Middle frontal gyrus (tissue), 1 donor: ENCODE measurements around the gene CXCL16.

Source experiments
- DNase-seq: peaks from one replicate; pipeline ENCODE4 v3.0.0-alpha.2; 2015; ENCODE audit warnings: low spot score; ENCODE audit errors: extremely low spot score

The CXCL16 gene

DNA sequence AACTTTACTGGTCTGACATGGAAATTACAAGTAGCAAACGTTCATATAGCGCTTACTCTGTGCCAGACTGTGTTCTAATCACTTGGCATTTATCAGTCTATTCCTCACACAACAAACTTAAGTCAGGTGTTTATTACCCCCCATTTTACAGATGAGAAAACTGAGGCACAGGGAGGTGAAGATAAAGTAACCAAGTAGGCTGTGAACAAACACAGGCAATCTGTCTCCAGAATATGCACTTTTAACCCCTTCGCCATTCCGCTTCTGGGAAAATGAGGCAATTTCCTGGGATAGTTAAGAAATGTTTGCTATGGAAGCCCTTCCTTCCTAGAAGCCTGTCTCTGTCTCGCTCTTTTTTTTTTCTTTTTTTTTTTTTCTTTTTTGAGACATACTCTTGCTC is 12.2 kb upstream of the CXCL16 start:
- no peak for DNase-seq

DNA sequence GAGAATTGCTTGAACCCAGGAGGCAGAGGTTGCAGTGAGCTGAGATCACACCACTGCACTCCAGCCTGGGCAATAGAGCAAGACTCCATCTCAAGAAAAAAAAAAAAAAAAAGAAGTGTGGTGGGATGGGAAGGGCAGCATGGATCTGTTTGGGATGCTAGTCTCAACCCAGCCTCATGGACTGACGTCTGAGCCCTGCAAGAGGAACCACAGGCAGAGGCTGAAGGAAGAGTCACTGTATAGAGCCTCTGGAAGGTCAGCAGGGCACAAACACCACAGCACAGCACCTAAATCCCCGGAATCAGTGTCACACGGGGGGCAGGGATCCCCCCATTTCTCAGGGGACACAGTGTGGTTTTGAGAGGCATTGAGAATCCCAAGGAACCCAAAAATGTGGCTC is 10.9 kb upstream of the CXCL16 start:
- DNase-seq, result no peak

GRCh38 chr17:4748686-4749085 is 9.0 kb upstream of the CXCL16 start:
- no peak for DNase-seq

GRCh38 chr17:4747847-4748246 is 8.1 kb upstream of the CXCL16 start:
- no peak for DNase-seq

DNA sequence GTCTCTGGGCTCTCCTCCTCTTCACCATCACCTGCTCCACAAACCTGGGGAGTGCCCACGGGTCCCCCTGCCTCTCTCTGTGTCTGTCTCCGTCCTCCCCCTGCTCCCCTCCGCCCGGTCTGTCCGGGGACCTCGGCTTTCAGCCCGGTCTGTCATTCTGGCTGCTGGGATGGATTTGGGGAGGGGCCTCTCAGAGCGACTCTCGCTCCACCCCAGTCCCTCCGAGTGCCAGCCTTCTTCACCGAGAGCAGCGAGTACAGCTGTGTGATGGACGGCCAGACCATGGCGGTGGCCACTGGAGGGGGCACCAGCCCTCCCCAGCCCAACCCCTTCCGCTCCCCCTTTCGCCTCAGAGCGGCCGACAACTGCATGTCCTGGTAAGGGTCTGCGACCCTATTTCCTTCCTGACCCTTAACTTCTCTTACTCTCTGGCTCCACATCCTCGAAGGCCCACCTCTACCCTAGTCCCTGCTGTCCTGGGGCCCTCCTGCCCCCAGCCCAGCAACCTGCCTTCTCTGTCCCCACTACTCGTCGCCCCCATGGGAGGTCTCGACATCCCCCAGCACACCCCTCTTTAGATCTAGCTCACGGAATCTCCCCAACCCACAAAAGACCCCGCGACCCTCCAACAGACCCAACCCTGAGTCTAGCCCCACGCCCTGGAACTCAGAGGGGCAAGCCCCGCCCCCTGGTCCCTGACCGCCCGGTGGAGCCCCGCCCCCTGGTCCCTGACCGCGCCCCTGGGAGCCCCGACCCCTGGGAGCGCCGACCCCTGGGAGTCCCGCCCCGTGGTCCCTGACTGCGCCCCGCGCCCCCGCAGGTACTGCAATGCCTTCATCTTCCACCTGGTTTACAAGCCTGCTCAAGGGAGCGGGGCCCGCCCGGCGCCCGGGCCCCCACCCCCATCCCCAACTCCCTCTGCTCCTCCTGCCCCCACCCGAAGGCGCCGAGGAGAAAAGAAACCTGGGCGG is 5.6 kb upstream of the CXCL16 start:
- DNase-seq, result no peak

- no peak for DNase-seq
Observed at GRCh38 chr17:4743898-4744297, 4.2 kb upstream of the CXCL16 start.

DNA sequence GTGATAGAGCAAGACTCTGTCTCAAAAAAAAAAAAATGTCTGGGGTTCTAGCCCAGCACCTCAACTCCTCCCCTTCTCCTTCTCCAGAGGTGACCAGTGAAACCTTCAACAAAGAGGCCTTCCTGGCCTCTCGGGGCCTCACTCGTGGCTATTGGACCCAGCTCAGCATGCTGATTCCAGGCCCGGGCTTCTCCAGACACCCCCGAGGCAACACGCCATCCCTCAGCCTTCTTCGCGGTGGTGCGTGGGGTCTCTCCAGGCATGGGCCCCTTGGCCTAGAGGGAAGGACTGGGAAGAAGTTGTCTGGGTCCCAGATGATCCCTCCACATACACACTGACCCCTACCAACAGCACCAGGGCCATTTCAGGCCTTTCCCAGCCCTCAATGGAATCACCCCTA is 3.5 kb upstream of the CXCL16 start:
- DNase-seq, result no peak

- no peak for DNase-seq
Observed at GRCh38 chr17:4742629-4743028, 2.9 kb upstream of the CXCL16 start.

DNA sequence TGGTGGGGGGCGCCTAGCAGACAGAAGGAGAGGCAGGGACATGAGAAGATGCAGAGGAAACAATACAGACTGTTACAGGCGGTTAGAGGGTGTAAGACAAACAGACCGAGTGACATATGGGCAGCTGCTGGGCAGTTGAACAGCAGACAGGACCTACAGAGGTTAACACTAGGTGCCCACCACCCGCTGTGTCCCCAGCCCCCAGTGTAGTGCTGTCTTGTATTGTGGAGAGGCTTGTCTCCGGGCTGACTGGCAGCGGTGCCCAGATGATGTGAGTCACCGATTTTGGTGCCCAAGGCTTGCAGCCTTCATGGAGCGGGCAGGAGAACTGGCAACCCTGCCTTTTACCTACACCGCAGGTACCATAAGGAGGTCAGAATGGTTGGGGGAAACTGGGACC is 2.4 kb upstream of the CXCL16 start:
- no peak for DNase-seq

- DNase-seq, result no peak
Observed at GRCh38 chr17:4741544-4741943, 1.8 kb upstream of the CXCL16 start.

- DNase-seq, result no peak
Observed at GRCh38 chr17:4740584-4740983, 856 bp upstream of the CXCL16 start.

DNA sequence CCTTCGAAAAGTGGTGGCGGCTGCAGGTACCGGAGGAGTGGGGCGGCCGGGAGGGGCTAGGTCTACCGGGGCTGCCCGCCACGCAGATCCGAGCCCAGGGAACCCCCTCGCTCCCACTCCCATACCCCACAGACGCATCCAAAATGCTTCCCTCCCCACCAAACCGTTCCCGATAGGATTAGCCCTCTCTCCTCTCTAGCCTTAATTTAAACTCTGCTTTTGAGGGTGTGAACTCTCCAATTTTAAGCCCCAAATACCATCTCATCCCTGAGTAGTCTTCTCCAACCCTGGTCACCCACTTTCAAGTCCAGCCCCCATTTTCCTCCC is 260 bp upstream of the CXCL16 start:
- DNase-seq, result no peak

- no peak for DNase-seq
Observed at GRCh38 chr17:4738136-4739121, 1.3 kb downstream of the CXCL16 start.

DNA sequence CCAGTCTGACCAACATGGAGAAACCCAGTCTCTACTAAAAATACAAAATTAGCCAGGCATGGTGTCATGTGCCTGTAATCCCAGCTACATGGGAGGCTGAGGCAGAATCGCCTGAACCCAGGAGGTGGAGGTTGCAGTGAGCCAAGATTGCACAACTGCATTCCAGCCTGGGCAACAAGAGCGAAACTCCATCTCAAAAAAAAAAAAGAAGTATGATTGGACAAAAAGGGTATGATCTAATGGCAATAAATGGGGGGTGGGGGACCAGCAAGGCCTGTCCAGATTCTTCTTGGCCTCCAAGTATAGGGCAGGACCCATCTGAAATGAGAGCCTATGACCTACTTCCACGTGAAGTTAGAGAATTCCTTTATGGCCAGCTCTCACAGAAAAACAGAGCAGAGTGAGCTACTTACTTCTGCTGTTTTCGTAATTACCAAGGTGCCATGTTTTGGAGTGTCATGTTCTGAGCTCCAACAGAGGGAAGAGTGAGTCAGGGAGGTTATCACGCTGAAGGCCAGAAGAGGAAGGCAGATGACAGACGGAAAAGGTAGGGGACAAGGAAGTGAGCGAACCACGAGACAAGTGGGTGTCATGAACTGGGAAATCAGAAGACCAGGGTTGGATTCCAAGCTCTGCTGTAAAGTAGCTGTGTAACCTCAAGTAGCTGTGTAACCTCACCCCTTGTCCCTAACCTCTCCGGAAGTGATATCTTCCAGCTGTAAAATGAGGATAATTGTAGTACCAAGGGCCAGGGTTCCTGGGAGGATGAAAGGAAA is 3.7 kb downstream of the CXCL16 start:
- no peak for DNase-seq

DNA sequence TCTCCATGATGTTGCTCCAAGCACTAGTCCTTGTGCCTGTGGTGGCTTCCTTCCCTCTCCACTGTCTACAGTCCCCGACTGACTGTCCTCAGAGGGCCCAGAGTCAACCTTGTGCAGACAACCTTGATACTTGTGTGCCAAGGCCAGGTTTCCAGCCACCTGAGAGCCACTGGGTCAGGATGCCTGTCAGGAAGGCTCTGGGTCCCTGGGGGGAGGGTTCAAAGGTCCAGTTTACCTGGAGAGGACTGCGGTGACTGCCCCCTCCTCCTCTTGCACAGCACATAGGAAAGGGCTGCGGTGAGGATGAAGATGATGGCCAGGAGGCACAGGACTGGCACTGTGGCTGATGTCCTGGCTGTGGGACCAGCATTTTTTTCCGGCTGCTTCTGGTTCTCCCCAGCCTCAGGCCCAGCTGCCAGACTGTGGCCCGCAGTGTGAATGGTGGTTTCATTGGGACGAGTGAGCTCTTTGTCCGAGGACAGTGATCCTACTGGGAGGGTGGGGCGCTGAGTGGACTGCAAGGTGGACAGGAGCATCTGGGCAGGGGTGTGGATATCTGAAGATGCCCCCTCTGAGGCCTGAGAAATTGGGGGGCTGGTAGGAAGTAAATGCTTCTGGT is 4.8 kb downstream of the CXCL16 start:
- no peak for DNase-seq

DNA sequence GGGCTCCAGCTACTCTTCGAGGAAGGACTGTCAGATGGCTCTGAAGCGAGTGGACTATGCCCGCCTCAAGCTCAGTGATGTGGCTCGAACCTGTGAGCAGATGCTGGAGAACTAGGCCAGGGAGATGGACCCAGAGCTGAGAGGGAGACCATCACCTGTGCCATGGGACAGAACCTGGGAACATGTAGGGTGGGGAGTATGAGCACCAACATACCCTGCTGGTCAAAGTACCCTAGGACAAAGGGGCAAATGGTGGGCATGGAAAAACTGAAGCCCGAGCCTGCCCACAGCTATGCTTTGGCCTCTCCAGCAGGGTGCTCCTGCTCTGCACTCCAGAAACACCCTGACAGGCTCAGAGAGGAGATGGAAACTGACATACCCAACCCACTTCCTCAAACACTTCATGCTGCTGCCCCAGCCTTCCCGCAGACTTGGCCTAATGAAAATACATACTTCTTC is 6.6 kb downstream of the CXCL16 start:
- no peak for DNase-seq

DNA sequence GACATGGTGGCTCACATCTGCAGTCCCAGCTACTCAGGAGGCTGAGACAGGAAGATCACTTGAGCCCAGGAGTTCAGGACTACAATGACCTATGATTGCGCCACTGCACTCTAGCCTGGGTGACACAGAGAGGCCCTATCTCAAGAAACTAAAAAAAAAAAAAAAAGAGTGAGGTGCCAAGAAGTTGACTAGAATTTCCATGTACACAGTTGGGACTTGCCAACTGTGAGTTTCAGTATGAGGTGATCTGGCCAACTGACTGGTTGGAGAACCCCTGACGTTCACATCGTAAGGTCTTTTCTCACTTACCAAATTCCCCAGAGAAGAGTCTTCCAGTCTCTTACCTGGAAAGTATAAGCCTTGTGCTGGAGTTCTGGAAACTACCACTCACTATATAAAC is 11.6 kb downstream of the CXCL16 start:
- DNase-seq, result no peak

DNA sequence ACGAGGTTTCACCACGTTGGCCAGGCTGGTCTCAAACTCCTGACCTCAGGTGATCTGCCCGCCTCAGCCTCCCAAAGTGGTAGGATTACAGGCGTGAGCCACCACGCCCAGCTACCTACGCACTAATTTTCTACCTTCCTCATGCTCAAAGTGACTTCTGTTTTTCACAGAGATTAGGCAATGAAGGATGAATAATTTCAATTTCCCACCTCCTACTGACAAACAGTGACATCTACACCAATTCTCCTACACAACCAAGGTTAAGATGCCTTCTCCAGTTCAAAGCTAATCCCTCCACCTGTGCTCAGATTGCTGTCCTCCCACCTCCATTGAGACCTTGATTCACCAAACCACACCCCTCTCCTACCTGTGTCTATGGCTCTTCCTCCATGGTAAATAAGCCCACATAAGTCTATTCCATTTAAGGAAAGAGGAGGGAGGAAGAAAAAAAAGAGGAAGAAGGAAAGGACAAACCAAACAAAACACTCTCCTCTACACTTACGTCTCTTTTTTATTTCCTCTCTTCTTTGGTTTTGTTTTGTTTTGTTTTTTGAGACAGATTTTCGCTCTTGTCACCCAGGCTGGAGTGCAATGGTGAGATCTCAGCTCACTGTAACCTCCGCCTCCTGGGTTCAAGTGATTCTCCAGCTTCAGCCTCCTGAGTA is 13.9 kb downstream of the CXCL16 start:
- no peak for DNase-seq

DNA sequence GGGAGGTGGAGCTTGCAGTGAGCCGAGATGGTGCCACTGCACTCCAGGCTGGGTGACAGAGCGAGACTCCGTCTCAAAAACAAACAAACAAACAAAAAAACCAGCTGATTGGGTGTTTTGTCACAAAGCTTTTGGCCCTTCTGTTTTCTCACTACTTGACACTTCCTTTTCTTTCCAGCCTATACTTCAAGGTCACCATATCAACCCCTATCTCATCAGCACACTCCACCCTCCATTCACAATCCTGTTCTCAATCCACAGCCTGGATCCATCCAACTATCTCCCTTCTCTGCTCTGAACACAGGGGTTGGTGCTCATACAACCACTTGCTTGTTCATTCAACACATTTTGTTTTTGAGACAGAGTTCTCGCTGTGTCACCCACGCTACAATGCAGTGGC is 15.1 kb downstream of the CXCL16 start:
- DNase-seq, result no peak

- no peak for DNase-seq
Observed at GRCh38 chr17:4722678-4723240, 17.0 kb downstream of the CXCL16 start.
